Breast epithelium (tissue), 4 donors: ENCODE results near the gene PARD6A. TPM values are rescaled to one million over a fixed set of nuclear protein-coding genes. Genes with fewer than 3 reads are reported as not detected.
A peak's percentile ranks its signal among the peaks of the same experiment; 100 is the strongest.

Experiments
- DNase-seq, 2 donors: peaks; one replicate each; pipeline ENCODE4 v3.0.0-alpha.2; 2019; ENCODE audit warnings: low spot score in 2 of 2
- H3K27ac ChIP-seq, 2 donors: fragments of 200-600 bp; sonication (generic) in 1 of 2; one replicate each; pipeline ENCODE4 v1.5.1; 2016 to 2019; ENCODE audit warnings: mild to moderate bottlenecking in 1 of 2
- H3K27me3 ChIP-seq, 2 donors: fragments of 200-600 bp; sonication (generic) in 1 of 2; one replicate each; pipeline versions ENCODE4 v1.5.1 to v1.6.0; 2017 to 2019; ENCODE audit warnings: control low read depth in 1 of 2, mild to moderate bottlenecking in 1 of 2
- H3K36me3 ChIP-seq: fragments of 200-600 bp; one replicate; pipeline ENCODE4 v1.5.1; 2019
- H3K4me1 ChIP-seq, 2 donors: fragments of 200-600 bp; sonication (generic); one replicate each; pipeline ENCODE4 v1.5.1; 2016 to 2019; ENCODE audit warnings: control low read depth in 1 of 2
- H3K4me3 ChIP-seq, 3 donors: fragments of 200-600 bp; sonication (generic); 1 replicate in 2 of 3; 2 replicates in 1 of 3; pipeline ENCODE4 v1.5.1; 2016 to 2019; ENCODE audit warnings: mild to moderate bottlenecking in 3 of 3, moderate library complexity in 2 of 3
- H3K9me3 ChIP-seq, 2 donors: fragments of 200-600 bp; sonication (generic) in 1 of 2; one replicate each; pipeline ENCODE4 v1.5.1; 2016 to 2019; ENCODE audit warnings: control low read depth in 1 of 2
- CTCF ChIP-seq, 3 donors: fragments of 450-650 bp; IDR thresholded peaks; one replicate each; pipeline ENCODE4 v1.5.1; 2016 to 2017; ENCODE audit warnings: antibody characterized with exemption in 3 of 3, mild to moderate bottlenecking in 3 of 3, moderate library complexity in 3 of 3
- POLR2A ChIP-seq: fragments of 450-650 bp; IDR thresholded peaks from one replicate; pipeline ENCODE4 v1.6.1; 2016; ENCODE audit warnings: antibody characterized with exemption, mild to moderate bottlenecking, moderate library complexity
- POLR2AphosphoS5 ChIP-seq, 3 donors: sonication (generic); formaldehyde crosslinking; IDR thresholded peaks; one replicate each; pipeline ENCODE4 v1.6.1; 2017; ENCODE audit warnings: antibody characterized with exemption in 3 of 3
- intact Hi-C: fragments of 100-400 bp; cut with DNase I; formaldehyde crosslinking; loops from one replicate; pipeline ENCODE4 v1.15.1; 2023; ENCODE audit warnings: low total_unique reads
- total RNA-seq, 3 donors: library from RNA; depleted of rRNA; stranded (reverse); fragments of >200 nt; gene quantifications; one replicate each; pipeline ENCODE4 v1.1.0, GENCODE V29; 2016

The PARD6A gene
- total RNA-seq, 3 donors from 2014 or later = 6.4 to 8.5 (median 7.2) TPM

- Histone ChIP-seq H3K4me1 (peaks cover 0 to 11% of the 10 kb centered on the region in 2 donors), H3K4me3 (peak overlapping the region in 1 of 3 donors; percentile 48), H3K36me3 (no peaks in the 10 kb centered on the region), H3K27me3 (peaks cover 28 to 88% of the 10 kb centered on the region in 2 donors), H3K27ac (no peak overlapping the region), H3K9me3 (no peaks in the 10 kb centered on the region)
- intact Hi-C loops = no loop called here
- TF ChIP-seq POLR2AphosphoS5 (IDR thresholded peaks at IDR 0.05) = no peak
- no peak for TF ChIP-seq POLR2A
- no peak for TF ChIP-seq CTCF (IDR thresholded peaks at IDR 0.05)
- DNase-seq = no peak
Measured at GRCh38 chr16:67650023-67650422, 10.7 kb upstream of the PARD6A start.

GRCh38 chr16:67651039-67651438, 9.7 kb upstream of the PARD6A start:
- peaks cover 28 to 78% of the 10 kb centered on the region in 2 donors for H3K27me3 ChIP-seq
- no peak for DNase-seq
- intact Hi-C loops = no loop called here

GRCh38 chr16:67651847-67652246, 8.9 kb upstream of the PARD6A start:
- no peak overlapping the region for H3K27ac ChIP-seq
- no peak for TF ChIP-seq POLR2AphosphoS5 (IDR thresholded peaks at IDR 0.05)
- TF ChIP-seq POLR2A = no peak
- TF ChIP-seq CTCF (IDR thresholded peaks at IDR 0.05) = no peak
- H3K9me3 ChIP-seq = no peaks in the 10 kb centered on the region
- intact Hi-C loops = no loop called here
- H3K4me3 ChIP-seq = no peak overlapping the region
- peaks cover 0 to 11% of the 10 kb centered on the region in 2 donors for H3K4me1 ChIP-seq
- no peak for DNase-seq
- H3K36me3 ChIP-seq = no peaks in the 10 kb centered on the region
- peaks cover 28 to 70% of the 10 kb centered on the region in 2 donors for H3K27me3 ChIP-seq

More at GRCh38 chr16:67651039-67651438, 9.7 kb upstream of the PARD6A start:
- Histone ChIP-seq H3K9me3 (no peaks in the 10 kb centered on the region), H3K36me3 (no peaks in the 10 kb centered on the region), H3K27ac (no peak overlapping the region), H3K4me1 (peaks cover 0 to 11% of the 10 kb centered on the region in 2 donors), H3K4me3 (no peak overlapping the region)
- TF ChIP-seq POLR2A = no peak
- TF ChIP-seq POLR2AphosphoS5 (IDR thresholded peaks at IDR 0.05) = no peak
- no peak for TF ChIP-seq CTCF (IDR thresholded peaks at IDR 0.05)

- Histone ChIP-seq H3K9me3 (no peaks in the 10 kb centered on the region), H3K36me3 (no peaks in the 10 kb centered on the region), H3K27ac (no peak overlapping the region), H3K27me3 (peaks cover 25 to 62% of the 10 kb centered on the region in 2 donors), H3K4me3 (peak overlapping the region; percentile 12 to 64 (median 39)), H3K4me1 (peaks cover 0 to 11% of the 10 kb centered on the region in 2 donors)
- DNase-seq = no peak
- intact Hi-C loops = no loop called here
- TF ChIP-seq CTCF (IDR thresholded peaks at IDR 0.05) = no peak
- TF ChIP-seq POLR2AphosphoS5 (IDR thresholded peaks at IDR 0.05) = no peak
- no peak for TF ChIP-seq POLR2A
Measured at GRCh38 chr16:67652578-67653127, 8.1 kb upstream of the PARD6A start.

- peaks cover 0 to 11% of the 10 kb centered on the region in 2 donors for H3K4me1 ChIP-seq
- peaks cover 19 to 56% of the 10 kb centered on the region in 2 donors for H3K27me3 ChIP-seq
- no peaks in the 10 kb centered on the region for H3K36me3 ChIP-seq
- H3K27ac ChIP-seq = no peak overlapping the region
- peak overlapping the region; percentile 12 to 64 (median 39) for H3K4me3 ChIP-seq
- intact Hi-C loops = no loop called here
- TF ChIP-seq CTCF (IDR thresholded peaks at IDR 0.05) (peak in 1 of 3 donors; percentile 26), POLR2AphosphoS5 (IDR thresholded peaks at IDR 0.05) (no peak), POLR2A (no peak)
- no peak for DNase-seq
- no peaks in the 10 kb centered on the region for H3K9me3 ChIP-seq
Measured at GRCh38 chr16:67653128-67653788, 7.5 kb upstream of the PARD6A start.
